B cell (primary cell): ENCODE results near the gene AKAP6. TPM values are rescaled to one million over a fixed set of nuclear protein-coding genes. Genes with fewer than 3 reads are reported as not detected.

Source experiments
- ATAC-seq: fragments of 200-7000 bp; cut with Tn5 transposase; one replicate; pipeline ENCODE4 v1.10.0; 2021; ENCODE audit warnings: low read depth, mild to moderate bottlenecking, moderate number of reproducible peaks, moderate library complexity
- CTCF ChIA-PET: fragments of 350-600 bp; sonication (Branson Sonifier 250); formaldehyde crosslinking; loops from one replicate; lab custom pipeline; 2021; ENCODE audit warnings: antibody characterized with exemption, inconsistent platforms; lab: Charles Lee
- POLR2A ChIA-PET: fragments of 350-600 bp; sonication (Branson Sonifier 250); formaldehyde crosslinking; loops from one replicate; lab custom pipeline; 2021; ENCODE audit warnings: antibody characterized with exemption; lab: Charles Lee
- DNase-seq: peaks from one replicate; pipeline ENCODE4 v3.0.0; 2013
- H2AFZ ChIP-seq: 2 replicates; pipeline ENCODE4 v1.6.1; 2012; ENCODE audit warnings: mild to moderate bottlenecking, low read depth, low read length; ENCODE audit not compliant: insufficient read depth, poor library complexity, severe bottlenecking
- H3K27ac ChIP-seq, 2 donors: 1 replicate in 1 of 2; 2 replicates in 1 of 2; pipeline ENCODE4 v1.5.1; 2012 to 2013; ENCODE audit warnings: low read length in 2 of 2, mild to moderate bottlenecking in 2 of 2, moderate library complexity in 1 of 2
- H3K27me3 ChIP-seq, 4 experiments: fragments of 200-600 bp in 1 of 4; sonication (generic) in 1 of 4; replicated peaks in 1 of 4; 1 replicate in 2 of 4; 2 replicates in 2 of 4; pipeline versions ENCODE4 v1.6.1 to v1.7.0; 2013 to 2016; ENCODE audit warnings: low read length in 3 of 4, mild to moderate bottlenecking in 2 of 4, mixed read lengths in 1 of 4, moderate library complexity in 1 of 4; ENCODE audit not compliant: insufficient read depth in 4 of 4, control insufficient read depth in 3 of 4; ENCODE audit errors: control extremely low read depth in 1 of 4
- H3K36me3 ChIP-seq, 2 experiments: replicated peaks in 1 of 2; 1 replicate in 1 of 2; 2 replicates in 1 of 2; pipeline versions ENCODE4 v1.6.1 to v1.7.1; 2013; ENCODE audit warnings: low read length in 1 of 2; ENCODE audit not compliant: insufficient read depth in 2 of 2, control insufficient read depth in 1 of 2; ENCODE audit errors: control extremely low read depth in 1 of 2, extremely low read depth in 1 of 2
- H3K4me1 ChIP-seq, 2 donors: fragments of 200-600 bp in 1 of 2; sonication (generic) in 1 of 2; 1 replicate in 1 of 2; 2 replicates in 1 of 2; pipeline versions ENCODE4 v1.5.1 to v1.6.1; 2013 to 2017; ENCODE audit warnings: low read length in 2 of 2; ENCODE audit not compliant: control insufficient read depth in 2 of 2, insufficient read depth in 2 of 2
- H3K4me2 ChIP-seq: replicated peaks from 2 replicates; pipeline ENCODE3; 2012; ENCODE audit warnings: mild to moderate bottlenecking, low read depth, low read length; ENCODE audit not compliant: poor library complexity, severe bottlenecking
- H3K4me3 ChIP-seq, 5 experiments: fragments of 200-600 bp in 1 of 5; sonication (generic) in 1 of 5; 1 replicate in 3 of 5; 2 replicates in 2 of 5; pipeline versions ENCODE4 v1.5.1 to v1.7.0; 2011 to 2016; ENCODE audit warnings: low read length in 4 of 5, mild to moderate bottlenecking in 4 of 5, low read depth in 2 of 5, control low read depth in 1 of 5, moderate library complexity in 1 of 5; ENCODE audit not compliant: insufficient read depth in 1 of 5; ENCODE audit errors: control extremely low read depth in 1 of 5, extremely low read depth in 1 of 5
- H3K79me2 ChIP-seq: fragments of 200-600 bp; sonication (generic); one replicate; pipeline ENCODE4 v1.6.0; 2016; ENCODE audit warnings: low read length; ENCODE audit not compliant: control insufficient read depth, insufficient read depth
- H3K9ac ChIP-seq: fragments of 200-600 bp; sonication (generic); 2 replicates; pipeline ENCODE4 v1.6.1; 2017; ENCODE audit warnings: mild to moderate bottlenecking, low read length, moderate library complexity
- H3K9me3 ChIP-seq, 3 donors: one replicate each; pipeline versions ENCODE4 v1.6.1 to v1.7.1; 2013; ENCODE audit warnings: low read length in 2 of 3; ENCODE audit not compliant: control insufficient read depth in 2 of 3, insufficient read depth in 1 of 3; ENCODE audit errors: control extremely low read depth in 1 of 3
- H4K20me1 ChIP-seq: 2 replicates; pipeline ENCODE4 v1.6.0; 2012; ENCODE audit warnings: mild to moderate bottlenecking, low read length; ENCODE audit not compliant: insufficient read depth, control insufficient read depth, poor library complexity, severe bottlenecking
- H3K27ac Mint-ChIP-seq: one replicate; pipeline ENCODE4 v1.8.0; 2021; ENCODE audit warnings: mixed read lengths
- H3K27me3 Mint-ChIP-seq: one replicate; pipeline ENCODE4 v1.8.0; 2021; ENCODE audit warnings: mixed read lengths
- H3K4me1 Mint-ChIP-seq: one replicate; pipeline ENCODE4 v1.8.0; 2021; ENCODE audit warnings: mixed read lengths
- H3K4me3 Mint-ChIP-seq: one replicate; pipeline ENCODE4 v1.8.0; 2021; ENCODE audit warnings: mixed read lengths
- H3K9me3 Mint-ChIP-seq: one replicate; pipeline ENCODE4 v1.8.0; 2022; ENCODE audit warnings: mixed read lengths; ENCODE audit not compliant: insufficient read depth
- CTCF ChIP-seq: fragments of 200-600 bp; IDR thresholded peaks from one replicate; pipeline ENCODE4 v1.8.0; 2022; ENCODE audit warnings: antibody characterized with exemption, mild to moderate bottlenecking
- EZH2 ChIP-seq: IDR thresholded peaks from 2 replicates; pipeline ENCODE4 v1.6.1; 2012; ENCODE audit warnings: borderline replicate concordance, low read depth, mild to moderate bottlenecking, moderate library complexity, low read length; ENCODE audit not compliant: insufficient read depth, poor library complexity, severe bottlenecking
- WGBS: methylation state at CpG from one replicate; pipeline ENCODE4 v1.1.5; 2013; ENCODE audit warnings: missing lambda C conversion rate; ENCODE audit not compliant: insufficient coverage; 5-methylcytosine and 5-hydroxymethylcytosine counted together
- intact Hi-C: fragments of 100-400 bp; cut with micrococcal nuclease; formaldehyde crosslinking; loops from one replicate; pipeline ENCODE4 v1.10.0; 2022
- polyA plus RNA-seq: library from polyadenylated mRNA; depleted of rRNA; stranded (reverse); fragments of >200 nt; gene quantifications from 2 replicates; pipeline ENCODE4 v1.2.3, GENCODE V29; 2012
- total RNA-seq, 2 donors: library from RNA; stranded (reverse); fragments of 120-200 nt in 1 of 2; gene quantifications; 1 replicate in 1 of 2; 2 replicates in 1 of 2; pipeline versions ENCODE4 v1.2.3 to v1.2.4, GENCODE V29; 2013 to 2022

AKAP6 gene
- total and polyA plus RNA-seq, 2 donors (not counting 1 experiment from before 2014, with no cell fraction given): 1.4 to 2.8 TPM

GRCh38 chr14:32728976-32729375 lies 399.9 kb downstream of the AKAP6 start:
- no peaks in the 10 kb centered on the region for H3K4me1 ChIP-seq
- Mint-ChIP-seq H3K4me3 (no peak overlapping the region), H3K27ac (no peak overlapping the region), H3K27me3 (no peaks in the 10 kb centered on the region), H3K4me1 (no peaks in the 10 kb centered on the region), H3K9me3 (no peaks in the 10 kb centered on the region)
- H3K27me3 ChIP-seq: no peaks in the 10 kb centered on the region
- no peak overlapping the region for H3K4me3 ChIP-seq
- H3K79me2 ChIP-seq: no peaks in the 10 kb centered on the region
- no peak overlapping the region for H3K9ac ChIP-seq
- ATAC-seq (no peak), DNase-seq (no peak)
- no peak overlapping the region for H3K4me2 ChIP-seq
- H3K36me3 ChIP-seq: no peaks in the 10 kb centered on the region
- TF ChIP-seq CTCF (no peak), EZH2 (no peak)
- no peak overlapping the region for H3K27ac ChIP-seq
- H2AFZ ChIP-seq: no peak overlapping the region
- CTCF ChIA-PET: no interaction called here
- no peaks in the 10 kb centered on the region for H3K9me3 ChIP-seq
- no peaks in the 10 kb centered on the region for H4K20me1 ChIP-seq
- POLR2A ChIA-PET: no interaction called here
- 86% methylated on average over 1 of the region's 5 CpGs for WGBS
- intact Hi-C loops: no loop called here

GRCh38 chr14:32731249-32731648 lies 402.2 kb downstream of the AKAP6 start:
- no peak overlapping the region for H3K4me2 ChIP-seq
- H3K9ac ChIP-seq: no peak overlapping the region
- WGBS: 100% methylated on average over 1 of the region's 2 CpGs
- no peaks in the 10 kb centered on the region for H3K27me3 ChIP-seq
- Mint-ChIP-seq H3K4me3 (no peak overlapping the region), H3K27ac (no peak overlapping the region), H3K4me1 (no peaks in the 10 kb centered on the region), H3K27me3 (no peaks in the 10 kb centered on the region), H3K9me3 (no peaks in the 10 kb centered on the region)
- H3K79me2 ChIP-seq: no peaks in the 10 kb centered on the region
- H2AFZ ChIP-seq: no peak overlapping the region
- DNase-seq (no peak), ATAC-seq (no peak)
- H3K4me3 ChIP-seq: no peak overlapping the region
- ChIA-PET POLR2A (no interaction called here), CTCF (interaction anchor here (0.6 kb wide), 1 partner anchor 13 kb away, joined by 3 read pairs; no protein-coding TSS in a partner anchor)
- no peak overlapping the region for H3K27ac ChIP-seq
- TF ChIP-seq CTCF: no peak
- TF ChIP-seq EZH2: no peak
- H3K9me3 ChIP-seq: no peaks in the 10 kb centered on the region
- H3K4me1 ChIP-seq: no peaks in the 10 kb centered on the region
- H3K36me3 ChIP-seq: no peaks in the 10 kb centered on the region
- intact Hi-C loops: no loop called here
- no peaks in the 10 kb centered on the region for H4K20me1 ChIP-seq
